ENCODE results near the gene PDGFRB. TPM values are rescaled to one million over a fixed set of nuclear protein-coding genes. Genes with fewer than 3 reads are reported as not detected.

PDGFRB gene
- total RNA-seq, 1 experiment from 2014 or later: 0.66 TPM

DNA sequence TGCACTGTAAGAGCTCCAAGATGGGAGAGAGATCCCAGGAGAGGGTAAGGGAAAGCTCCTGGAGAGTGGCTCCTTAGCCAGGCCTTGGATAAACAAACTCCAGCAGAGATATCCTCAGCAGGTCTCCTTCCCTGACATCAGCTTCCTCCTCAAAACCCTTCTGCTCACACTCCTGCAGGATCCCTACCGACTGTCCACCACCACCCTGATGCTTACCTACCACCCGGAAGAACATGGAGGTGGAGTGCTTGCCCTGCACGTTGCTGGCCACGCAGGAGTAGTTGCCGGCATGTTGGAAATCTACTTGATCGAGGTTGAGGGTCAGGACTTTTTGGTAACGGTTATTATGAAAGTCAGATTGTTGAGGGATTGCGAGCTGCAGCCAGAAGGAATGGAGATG, 78.6 kb downstream of the PDGFRB start:
- H3K4me3 ChIP-seq (ENCODE audit: low read length): no peak overlapping the region
- intact Hi-C loops (cut with micrococcal nuclease): no loop called here
- BruUV-seq (replicated peaks): no TSS peak
- no peaks in the 10 kb centered on the region for H4K20me1 ChIP-seq (ENCODE audit: low read length)
- ChIA-PET CTCF (no interaction called here), POLR2A (ENCODE audit: unreplicated experiment) (interaction anchor here (0.6 kb wide), 1 partner anchor 181 kb away, joined by 5 read pairs; no protein-coding TSS in a partner anchor)
- no peaks in the 10 kb centered on the region for H3F3A ChIP-seq (ENCODE audit: low read length, unreplicated experiment)
- no peaks in the 10 kb centered on the region for H3K9me3 ChIP-seq (ENCODE audit: low read length)
- no peak overlapping the region for H3K9ac ChIP-seq (ENCODE audit: low read length)
- DNase-seq (no peak), ATAC-seq (no peak)
- H2AFZ ChIP-seq (ENCODE audit: low read length): no peak overlapping the region
- H3K4me1 ChIP-seq (ENCODE audit: insufficient read depth, low read length): no peaks in the 10 kb centered on the region; the same call in 1 of the 2 replicates
- H3K79me2 ChIP-seq (ENCODE audit: low read length): no peaks in the 10 kb centered on the region
- H3K9me2 ChIP-seq (replicated peaks; ENCODE audit: low read length): no peaks in the 10 kb centered on the region
- no peak for TF ChIP-seq EZH2phosphoT487 (IDR thresholded peaks at IDR 0.05; ENCODE audit: borderline replicate concordance, low read length)
- TF ChIP-seq, protein P1, sequence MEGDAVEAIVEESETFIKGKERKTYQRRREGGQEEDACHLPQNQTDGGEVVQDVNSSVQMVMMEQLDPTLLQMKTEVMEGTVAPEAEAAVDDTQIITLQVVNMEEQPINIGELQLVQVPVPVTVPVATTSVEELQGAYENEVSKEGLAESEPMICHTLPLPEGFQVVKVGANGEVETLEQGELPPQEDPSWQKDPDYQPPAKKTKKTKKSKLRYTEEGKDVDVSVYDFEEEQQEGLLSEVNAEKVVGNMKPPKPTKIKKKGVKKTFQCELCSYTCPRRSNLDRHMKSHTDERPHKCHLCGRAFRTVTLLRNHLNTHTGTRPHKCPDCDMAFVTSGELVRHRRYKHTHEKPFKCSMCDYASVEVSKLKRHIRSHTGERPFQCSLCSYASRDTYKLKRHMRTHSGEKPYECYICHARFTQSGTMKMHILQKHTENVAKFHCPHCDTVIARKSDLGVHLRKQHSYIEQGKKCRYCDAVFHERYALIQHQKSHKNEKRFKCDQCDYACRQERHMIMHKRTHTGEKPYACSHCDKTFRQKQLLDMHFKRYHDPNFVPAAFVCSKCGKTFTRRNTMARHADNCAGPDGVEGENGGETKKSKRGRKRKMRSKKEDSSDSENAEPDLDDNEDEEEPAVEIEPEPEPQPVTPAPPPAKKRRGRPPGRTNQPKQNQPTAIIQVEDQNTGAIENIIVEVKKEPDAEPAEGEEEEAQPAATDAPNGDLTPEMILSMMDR (conservative IDR thresholded peaks at IDR 0.05; ENCODE audit: low read depth, low read length): no peak
- no peak for TF ChIP-seq EZH2 (IDR thresholded peaks at IDR 0.05; ENCODE audit: low read length, unreplicated experiment)
- no peaks in the 10 kb centered on the region for H3K36me3 ChIP-seq (ENCODE audit: low read depth, low read length)
- no peak overlapping the region for H3K27ac ChIP-seq (ENCODE audit: low read length)
- no peak overlapping the region for H3K4me2 ChIP-seq (ENCODE audit: low read length)
- H3K27me3 ChIP-seq (ENCODE audit: low read length): peaks cover 32% of the 10 kb centered on the region

DNA sequence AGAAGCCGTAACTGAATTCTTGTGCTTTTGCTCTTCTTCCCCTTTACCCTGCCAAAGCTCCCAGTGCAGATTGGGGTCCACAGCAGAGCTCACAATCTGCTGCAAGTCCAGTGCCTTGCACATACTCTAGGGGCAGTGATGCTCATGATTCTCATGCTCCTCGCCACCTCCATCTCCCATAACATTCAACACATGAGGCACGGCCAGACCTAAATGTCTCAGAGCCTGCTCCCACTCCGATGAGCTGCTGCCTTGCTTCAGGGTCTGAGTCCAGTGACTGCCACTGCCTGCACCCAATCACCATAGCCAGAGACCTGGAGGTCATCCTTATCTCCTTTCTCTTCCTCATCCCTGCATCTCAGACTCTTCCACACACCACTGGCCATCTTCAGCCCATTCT, 79.8 kb downstream of the PDGFRB start:
- ATAC-seq (peak; percentile 37; the same call in 1 of the 2 replicates), DNase-seq (no peak)
- POLR2A ChIA-PET (ENCODE audit: unreplicated experiment): no interaction called here
- H4K20me1 ChIP-seq (ENCODE audit: low read length): no peaks in the 10 kb centered on the region
- no peaks in the 10 kb centered on the region for H3F3A ChIP-seq (ENCODE audit: low read length, unreplicated experiment)
- no peaks in the 10 kb centered on the region for H3K36me3 ChIP-seq (ENCODE audit: low read depth, low read length)
- H3K4me2 ChIP-seq (ENCODE audit: low read length): no peak overlapping the region
- no peak for TF ChIP-seq EZH2 (IDR thresholded peaks at IDR 0.05; ENCODE audit: low read length, unreplicated experiment)
- TF ChIP-seq, protein P1 (conservative IDR thresholded peaks at IDR 0.05; ENCODE audit: low read depth, low read length): peak; percentile 23; the same call in 1 of the 2 replicates
- H3K9ac ChIP-seq (ENCODE audit: low read length): no peak overlapping the region
- no peaks in the 10 kb centered on the region for H3K9me3 ChIP-seq (ENCODE audit: low read length)
- H3K4me3 ChIP-seq (ENCODE audit: low read length): no peak overlapping the region
- CTCF ChIA-PET: no interaction called here
- no peaks in the 10 kb centered on the region for H3K79me2 ChIP-seq (ENCODE audit: low read length)
- no peaks in the 10 kb centered on the region for H3K4me1 ChIP-seq (ENCODE audit: insufficient read depth, low read length)
- peaks cover 32% of the 10 kb centered on the region for H3K27me3 ChIP-seq (ENCODE audit: low read length)
- H3K9me2 ChIP-seq (replicated peaks; ENCODE audit: low read length): no peaks in the 10 kb centered on the region
- BruUV-seq (replicated peaks): no TSS peak
- no peak overlapping the region for H2AFZ ChIP-seq (ENCODE audit: low read length)
- intact Hi-C loops (cut with micrococcal nuclease): no loop called here
- H3K27ac ChIP-seq (ENCODE audit: low read length): no peak overlapping the region

DNA sequence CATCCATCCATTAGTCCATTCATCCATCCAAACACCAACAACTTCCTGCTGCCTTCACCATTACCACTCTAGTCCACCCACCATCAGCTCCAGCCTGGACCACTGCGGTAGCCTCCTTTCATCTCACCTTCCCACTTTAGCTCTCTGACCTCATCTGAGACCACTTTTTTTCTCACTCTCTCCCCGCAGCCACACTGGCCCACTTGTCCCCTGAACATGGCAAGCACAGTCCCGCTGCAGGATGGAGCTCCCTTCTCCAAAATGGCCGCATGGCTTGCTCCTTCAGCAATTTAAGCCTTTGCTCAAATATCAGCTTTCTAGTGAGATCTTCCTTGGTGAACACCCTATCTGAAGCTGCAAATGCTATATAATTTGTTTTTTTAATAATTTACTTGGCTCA, 80.4 kb downstream of the PDGFRB start:
- H3F3A ChIP-seq (ENCODE audit: low read length, unreplicated experiment): no peaks in the 10 kb centered on the region
- ChIA-PET POLR2A (ENCODE audit: unreplicated experiment) (no interaction called here), CTCF (no interaction called here)
- ATAC-seq (no peak), DNase-seq (no peak)
- H4K20me1 ChIP-seq (ENCODE audit: low read length): no peaks in the 10 kb centered on the region
- H3K9me2 ChIP-seq (replicated peaks; ENCODE audit: low read length): no peaks in the 10 kb centered on the region
- no peaks in the 10 kb centered on the region for H3K36me3 ChIP-seq (ENCODE audit: low read depth, low read length)
- no peaks in the 10 kb centered on the region for H3K4me1 ChIP-seq (ENCODE audit: insufficient read depth, low read length)
- H3K9ac ChIP-seq (ENCODE audit: low read length): no peak overlapping the region
- TF ChIP-seq EZH2phosphoT487 (IDR thresholded peaks at IDR 0.05; ENCODE audit: borderline replicate concordance, low read length): no peak
- TF ChIP-seq EZH2 (IDR thresholded peaks at IDR 0.05; ENCODE audit: low read length, unreplicated experiment): no peak
- no peaks in the 10 kb centered on the region for H3K9me3 ChIP-seq (ENCODE audit: low read length)
- H3K27ac ChIP-seq (ENCODE audit: low read length): no peak overlapping the region
- BruUV-seq (replicated peaks): no TSS peak
- intact Hi-C loops (cut with micrococcal nuclease): no loop called here
- H3K27me3 ChIP-seq (ENCODE audit: low read length): peaks cover 32% of the 10 kb centered on the region
- H3K4me3 ChIP-seq (ENCODE audit: low read length): no peak overlapping the region
- no peak overlapping the region for H3K4me2 ChIP-seq (ENCODE audit: low read length)
- no peaks in the 10 kb centered on the region for H3K79me2 ChIP-seq (ENCODE audit: low read length)
- no peak overlapping the region for H2AFZ ChIP-seq (ENCODE audit: low read length)
